Renal cortical epithelial cell (primary cell): ENCODE results near the gene DNAJB8. TPM values are rescaled to one million over a fixed set of nuclear protein-coding genes. Genes with fewer than 3 reads are reported as not detected.

ENCODE experiments used
- DNase-seq: peaks from one replicate; pipeline ENCODE4 v3.0.0-alpha.2; 2011; ENCODE audit warnings: low read depth
- total RNA-seq: library from RNA; depleted of rRNA; stranded (reverse); fragments of >200 nt; gene quantifications from 2 replicates; pipeline ENCODE4 v1.2.3, GENCODE V29; 2014

Gene DNAJB8
- not detected in 2 replicates for total RNA-seq

DNA sequence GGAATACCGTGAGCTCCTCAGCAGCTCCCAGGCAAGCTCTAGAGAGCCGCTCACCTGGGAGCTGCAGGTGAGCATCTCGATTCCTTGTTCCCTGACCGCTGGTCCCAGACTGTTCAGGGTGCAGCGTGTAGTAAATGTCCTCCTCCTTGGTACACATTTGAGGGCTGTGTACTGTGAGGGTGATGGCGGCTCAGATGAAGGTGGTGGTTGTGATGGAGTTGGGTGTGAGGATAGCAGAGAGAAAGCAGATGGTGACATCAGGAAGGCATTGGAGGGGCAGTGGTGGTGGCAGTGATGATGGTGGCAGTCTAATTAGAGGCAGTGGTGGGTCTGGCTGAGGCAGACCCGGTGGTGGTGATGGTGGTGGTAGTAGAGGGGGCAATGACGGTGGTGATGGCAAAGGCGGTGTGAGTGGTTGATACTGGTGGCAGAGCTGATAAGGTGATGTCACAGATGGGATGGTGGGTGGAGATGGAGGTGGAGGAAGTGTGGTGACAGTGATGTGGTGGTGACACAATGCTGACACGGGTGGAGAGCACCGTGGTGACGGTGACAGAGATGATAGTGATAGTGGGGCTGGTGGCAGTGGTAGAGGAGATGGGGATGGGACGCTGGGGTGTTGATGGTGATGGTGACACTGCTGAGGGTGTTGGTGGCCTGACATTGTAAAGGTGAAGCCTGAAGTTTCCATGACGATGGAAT, at the start of gene DNAJB8:
Gene DNAJB8, minus strand, starts transcription at position 51 of the 702 bp plus-strand sequence. CDS start 3,645 bp downstream, outside the sequence.
- no peak for DNase-seq

DNA sequence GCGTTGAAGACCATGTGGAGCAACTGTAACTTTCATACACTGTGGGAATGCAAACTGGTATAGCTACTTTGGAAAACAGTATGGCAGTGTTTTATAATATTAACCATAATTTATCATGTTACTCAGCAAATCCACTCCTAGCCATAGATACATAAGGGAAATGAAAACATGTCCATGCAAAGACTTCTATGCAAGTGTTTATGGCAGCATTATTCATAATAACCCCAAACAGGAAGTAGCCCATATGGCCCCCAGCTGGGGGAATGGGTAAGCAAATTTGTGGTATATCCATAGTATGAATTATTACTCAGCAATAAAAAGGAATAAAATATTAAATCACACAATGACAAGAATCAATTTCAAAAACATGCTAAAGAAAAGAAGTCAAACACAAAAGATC, 49.3 kb upstream of the DNAJB8 start:
- DNase-seq, result no peak

DNA sequence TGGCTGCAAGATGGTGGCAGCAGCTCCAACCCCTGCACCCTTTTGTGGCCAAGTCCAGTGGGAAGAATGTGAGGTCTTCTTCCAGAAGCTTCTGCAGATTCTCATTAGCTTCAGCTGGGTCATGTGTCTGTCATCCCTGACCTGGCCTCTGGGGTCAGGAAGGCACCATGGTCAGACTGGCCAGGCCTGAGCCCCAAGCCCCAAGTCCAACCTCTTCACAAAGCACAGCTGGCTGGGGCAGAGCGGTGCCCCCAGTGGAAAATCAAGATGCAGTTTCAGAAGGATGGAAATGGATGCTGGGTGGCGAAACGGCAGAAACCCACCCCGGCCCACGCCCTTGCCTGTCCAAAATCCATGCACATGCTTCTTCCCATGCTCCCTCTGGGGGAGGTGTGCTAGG, 42.2 kb upstream of the DNAJB8 start:
- DNase-seq, result no peak

DNA sequence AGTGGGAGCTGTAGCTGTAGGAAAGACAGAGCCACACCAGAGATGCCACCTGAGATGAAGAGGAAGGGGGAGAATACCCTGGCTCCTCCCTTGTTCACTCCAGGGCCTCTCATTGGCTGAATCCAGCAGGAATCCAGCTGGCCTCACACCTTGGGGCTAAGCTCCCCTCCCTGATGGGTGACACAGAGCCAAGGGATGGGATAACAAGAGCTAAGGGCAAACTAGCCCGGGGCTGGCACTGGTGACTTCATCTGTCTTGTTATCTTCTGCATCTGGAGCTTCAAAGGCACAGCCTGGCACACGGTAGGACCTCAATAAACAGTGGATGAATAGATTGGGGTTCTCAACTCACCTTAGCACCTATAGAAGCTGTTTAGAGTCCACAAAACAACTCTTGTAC, 40.1 kb upstream of the DNAJB8 start:
- no peak for DNase-seq

DNA sequence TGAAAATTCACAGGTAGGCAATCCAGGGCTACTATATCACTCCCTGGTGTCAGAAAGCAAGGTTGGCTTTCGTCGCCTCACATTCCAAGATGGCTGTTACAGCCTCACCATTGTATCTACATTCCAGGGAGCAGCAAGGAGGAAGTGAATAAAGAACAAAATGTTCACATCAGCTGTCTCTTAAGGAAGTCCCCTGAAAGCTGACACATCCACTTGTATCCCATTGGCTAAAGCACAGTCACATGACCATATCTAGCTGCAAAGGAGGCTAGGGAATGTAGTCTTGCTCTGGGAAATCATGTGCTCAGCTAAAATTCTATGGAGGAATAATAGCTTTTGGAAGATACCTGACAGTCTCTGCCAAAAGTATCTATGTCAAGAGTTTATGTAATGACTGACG, 39.1 kb upstream of the DNAJB8 start:
- no peak for DNase-seq

DNA sequence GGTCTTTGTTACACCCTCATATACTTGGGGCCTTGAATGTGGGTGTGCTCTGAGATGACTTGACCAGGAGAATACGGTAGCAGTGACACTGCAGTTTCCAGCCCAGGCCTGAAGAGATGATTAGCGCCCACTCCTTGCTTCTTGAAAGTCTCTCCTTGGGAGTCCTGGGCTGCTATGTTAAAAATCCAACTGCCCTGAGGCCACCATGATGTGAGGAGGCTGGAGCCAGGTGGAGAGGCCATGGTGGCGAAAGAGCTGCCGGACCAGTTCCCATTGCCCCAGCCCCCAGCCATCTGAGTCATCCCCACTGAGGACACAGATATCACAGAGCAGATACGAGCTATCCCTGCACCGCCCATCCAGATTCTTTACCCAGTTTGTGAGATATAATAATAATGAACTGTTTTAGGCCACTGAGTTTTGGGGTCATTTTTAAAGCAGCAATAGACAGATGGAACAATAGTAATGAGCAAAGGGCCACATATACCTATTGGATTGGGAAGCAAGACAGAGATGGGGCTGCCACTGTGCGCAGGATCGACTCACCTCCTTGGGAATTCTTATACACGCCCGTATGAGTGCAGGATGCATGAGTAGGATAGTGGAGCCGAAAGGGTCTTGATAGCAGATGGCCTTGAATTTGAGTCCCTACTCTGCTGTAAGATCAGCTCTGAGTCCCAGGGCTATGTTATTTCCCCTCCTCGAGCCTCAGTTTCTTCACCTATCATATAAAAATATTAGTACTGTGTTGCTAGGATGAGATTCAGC, 38.5 kb upstream of the DNAJB8 start:
- DNase-seq, result no peak

DNA sequence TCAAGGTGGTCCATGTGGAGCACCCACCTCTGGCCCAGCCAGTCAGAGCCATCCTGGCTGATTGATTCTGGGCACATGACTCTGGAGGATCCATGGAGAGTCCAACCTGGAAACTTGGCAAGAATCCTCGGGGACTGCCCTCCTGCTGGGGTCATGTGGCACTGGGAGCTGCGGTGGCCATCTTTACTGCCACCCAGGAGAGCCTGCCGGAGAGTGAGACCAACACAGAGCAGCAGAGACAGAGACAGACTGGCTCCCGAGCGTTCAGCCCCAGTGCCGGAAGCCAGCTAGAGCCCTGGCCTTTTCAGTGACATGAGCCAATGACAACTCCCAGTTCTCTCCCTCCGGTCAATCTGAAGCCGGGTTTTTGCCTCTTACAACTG, 37.8 kb upstream of the DNAJB8 start:
- no peak for DNase-seq

DNA sequence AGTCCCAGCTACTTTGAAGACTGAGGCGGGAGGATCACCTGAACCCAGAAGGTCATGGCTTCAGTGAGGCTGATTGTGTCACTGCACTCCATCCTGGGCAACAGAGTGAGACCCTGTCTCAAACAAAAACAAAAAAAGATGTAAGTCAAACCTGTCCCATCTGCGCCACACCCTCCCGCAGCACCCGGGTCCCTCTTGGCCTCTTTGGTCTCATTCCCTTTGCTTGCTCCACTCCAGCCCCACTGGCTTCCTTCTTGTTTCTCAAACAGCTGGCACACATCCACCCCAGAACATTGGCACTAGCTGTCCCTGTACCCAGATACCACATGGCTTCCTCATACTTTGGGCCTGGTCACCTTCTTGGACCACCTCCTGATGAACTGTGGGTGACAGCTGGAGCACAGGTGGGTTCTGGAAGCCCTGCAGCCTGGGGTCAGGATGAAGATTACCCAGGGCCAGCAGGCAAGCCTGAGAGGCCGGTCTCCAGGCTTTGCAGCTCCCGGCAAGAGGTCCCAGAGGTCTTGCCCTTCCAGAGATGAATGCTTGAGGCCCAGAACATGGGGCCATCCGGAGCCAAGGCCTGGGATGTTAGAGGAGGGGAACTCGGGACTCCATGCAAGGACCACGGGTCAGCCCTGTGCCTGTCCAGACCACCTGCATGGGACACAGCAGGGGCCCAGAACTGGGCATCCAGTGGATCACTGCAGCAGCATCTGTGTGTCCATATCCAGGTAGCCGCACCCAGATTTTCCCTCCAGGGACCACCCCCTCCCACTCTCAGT, 37.3 kb upstream of the DNAJB8 start:
- DNase-seq, result no peak

DNA sequence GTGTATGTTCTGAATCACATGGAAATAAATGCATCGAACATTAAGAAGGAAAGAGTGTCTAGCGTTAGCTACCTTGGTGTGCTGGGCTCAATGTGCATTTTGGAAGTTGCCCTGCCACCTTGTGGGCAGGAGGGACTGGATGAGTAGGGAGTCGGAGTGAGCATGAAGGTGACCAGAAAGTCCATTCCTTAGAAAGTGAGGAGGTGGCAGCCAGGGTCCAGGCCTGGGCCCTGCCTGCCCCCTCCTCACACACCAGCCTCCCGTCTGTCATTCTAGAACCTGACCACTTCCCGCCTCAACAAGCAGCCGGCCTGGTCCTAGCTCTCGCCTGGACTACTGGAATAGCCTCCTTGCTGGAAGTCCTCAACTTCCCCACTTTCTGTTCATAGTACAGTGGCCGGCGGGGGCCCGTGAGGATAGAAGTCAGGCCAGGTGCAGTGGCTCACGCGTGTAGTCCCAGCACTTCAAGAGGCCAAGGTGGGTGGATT, 36.5 kb upstream of the DNAJB8 start:
- no peak for DNase-seq

DNA sequence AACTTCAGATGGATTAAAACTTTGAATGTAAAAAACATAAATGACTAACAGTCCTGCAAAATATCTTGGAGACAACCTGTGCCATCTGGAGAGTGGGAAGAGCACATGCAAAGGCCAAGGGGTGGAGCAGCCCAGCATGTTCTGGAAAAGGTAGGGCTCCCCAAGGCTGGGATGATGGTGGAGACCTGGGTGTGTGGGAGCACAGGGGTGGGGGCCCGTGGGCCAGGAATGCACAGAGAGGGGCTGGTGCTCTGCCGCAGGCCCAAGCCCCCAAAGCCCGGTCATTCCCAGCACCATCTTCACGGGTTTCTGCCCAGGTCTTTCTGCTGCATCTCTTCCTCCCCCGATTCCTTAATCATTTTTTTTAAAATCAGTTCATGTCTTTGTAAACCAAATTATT, 36.0 kb upstream of the DNAJB8 start:
- no peak for DNase-seq

DNA sequence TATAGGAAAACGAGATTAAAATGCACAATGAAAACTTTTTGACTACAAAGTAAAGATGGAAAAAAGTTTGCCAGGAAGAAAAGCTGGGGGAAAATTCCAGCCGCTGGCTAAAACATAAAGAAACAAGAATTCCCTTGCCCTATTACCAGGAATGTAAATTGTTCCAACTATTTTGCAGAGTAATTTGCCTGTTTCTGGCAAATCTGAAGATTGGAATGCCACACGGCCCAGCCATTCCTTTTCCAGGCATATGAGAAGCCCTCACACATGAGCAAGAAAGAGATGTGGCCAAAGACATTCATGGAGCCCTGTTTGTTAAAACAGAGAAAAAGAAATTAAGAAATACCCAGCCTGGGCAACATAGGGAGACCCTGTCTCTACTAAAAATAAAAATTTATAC, 34.7 kb upstream of the DNAJB8 start:
- no peak for DNase-seq

DNA sequence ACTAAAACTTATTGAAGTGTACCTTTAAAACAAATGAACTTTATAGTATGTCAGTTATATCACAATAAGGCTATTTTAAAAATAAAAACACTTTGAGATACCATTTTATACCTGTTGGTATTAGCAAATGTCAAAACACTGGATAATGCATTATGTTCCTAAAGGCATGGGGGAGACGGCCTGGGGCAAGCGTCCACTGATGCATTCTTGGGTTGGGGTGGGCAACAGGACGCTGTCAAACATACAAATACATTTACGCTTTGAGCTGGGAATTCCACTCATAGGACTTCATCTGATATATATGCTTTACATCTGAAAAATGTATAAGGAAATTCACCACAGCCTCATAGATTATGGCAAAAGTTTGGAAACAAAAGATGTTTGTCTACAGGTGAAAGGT, 33.9 kb upstream of the DNAJB8 start:
- no peak for DNase-seq

DNA sequence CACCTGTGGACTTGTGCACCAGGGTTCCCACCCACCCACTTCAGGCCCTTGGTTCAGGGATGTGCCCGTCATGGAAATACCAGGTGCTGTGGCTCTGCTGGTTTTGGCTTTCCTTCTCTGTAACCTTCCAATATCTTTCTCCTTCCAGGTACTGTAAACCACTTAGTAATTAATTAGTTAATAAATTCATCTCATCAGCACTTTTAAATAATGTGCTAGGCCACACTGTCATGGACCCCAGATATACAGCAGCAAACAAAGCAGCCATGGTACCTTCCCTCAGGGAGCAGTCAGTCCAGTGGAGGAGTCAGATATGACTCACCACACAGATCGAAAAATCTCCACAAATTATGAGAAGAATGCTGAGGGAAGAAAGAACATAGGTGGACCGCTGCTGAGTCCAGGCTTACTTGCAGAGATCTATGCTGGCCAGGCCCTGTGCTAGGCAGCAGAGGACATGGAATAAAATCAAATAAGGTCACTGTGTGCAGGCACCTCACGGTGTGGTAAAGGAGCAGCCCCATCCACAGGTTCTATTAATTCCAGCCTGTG, 33.1 kb upstream of the DNAJB8 start:
- DNase-seq, result no peak

DNA sequence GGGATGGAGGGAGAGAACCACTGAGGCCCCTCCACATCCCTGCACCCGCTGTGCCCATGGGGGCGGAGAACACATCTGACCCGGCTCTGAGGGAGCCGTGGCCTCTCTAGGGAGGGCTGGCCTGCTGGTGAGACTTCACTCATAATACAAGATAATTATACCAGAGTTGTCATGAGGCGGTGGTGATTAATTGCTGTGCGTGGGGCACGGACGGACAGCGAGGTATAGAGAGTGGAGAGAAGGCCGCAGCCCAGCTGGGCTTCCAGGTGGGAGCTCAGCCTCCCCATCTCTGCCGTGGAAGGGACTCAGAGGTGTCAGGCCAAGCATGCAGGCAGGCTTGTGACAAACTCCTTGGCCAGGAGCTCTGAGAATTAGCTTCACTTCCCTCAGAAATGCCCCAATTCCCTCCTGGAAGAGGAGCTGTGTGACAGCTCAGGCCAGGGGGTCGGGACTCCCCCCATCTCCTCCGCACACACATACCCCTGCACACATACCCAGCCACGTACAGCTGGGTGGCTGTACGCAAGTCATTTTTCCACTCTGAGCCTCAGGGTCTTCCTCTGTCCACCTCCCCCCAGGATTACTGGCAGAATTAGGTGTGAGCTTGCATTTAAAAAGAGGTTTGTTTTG, 32.3 kb upstream of the DNAJB8 start:
- no peak for DNase-seq

DNA sequence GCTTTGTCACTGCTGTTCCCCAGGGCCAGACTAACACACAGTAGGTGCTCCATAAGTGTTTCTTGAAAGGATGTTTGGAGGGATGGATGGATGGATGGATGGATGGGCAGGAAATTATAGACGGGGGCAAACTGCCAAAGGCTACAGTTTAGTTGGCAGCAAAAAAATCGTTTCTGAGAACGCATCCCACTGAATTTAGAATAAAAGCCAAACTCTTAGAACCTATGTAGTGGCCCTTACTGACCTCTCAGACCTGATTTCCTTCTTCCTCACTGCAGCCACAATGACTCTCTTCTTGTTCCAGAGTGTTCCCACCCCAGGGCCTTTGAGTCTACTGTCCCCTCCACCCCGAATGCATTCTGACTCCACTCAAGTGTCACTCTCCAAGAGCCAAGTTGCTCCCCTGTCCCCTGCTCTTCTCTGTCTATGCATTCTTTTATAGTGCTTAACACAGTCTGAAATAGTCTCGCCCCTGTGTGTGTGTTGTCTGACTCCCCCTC, 31.5 kb upstream of the DNAJB8 start:
- no peak for DNase-seq

DNA sequence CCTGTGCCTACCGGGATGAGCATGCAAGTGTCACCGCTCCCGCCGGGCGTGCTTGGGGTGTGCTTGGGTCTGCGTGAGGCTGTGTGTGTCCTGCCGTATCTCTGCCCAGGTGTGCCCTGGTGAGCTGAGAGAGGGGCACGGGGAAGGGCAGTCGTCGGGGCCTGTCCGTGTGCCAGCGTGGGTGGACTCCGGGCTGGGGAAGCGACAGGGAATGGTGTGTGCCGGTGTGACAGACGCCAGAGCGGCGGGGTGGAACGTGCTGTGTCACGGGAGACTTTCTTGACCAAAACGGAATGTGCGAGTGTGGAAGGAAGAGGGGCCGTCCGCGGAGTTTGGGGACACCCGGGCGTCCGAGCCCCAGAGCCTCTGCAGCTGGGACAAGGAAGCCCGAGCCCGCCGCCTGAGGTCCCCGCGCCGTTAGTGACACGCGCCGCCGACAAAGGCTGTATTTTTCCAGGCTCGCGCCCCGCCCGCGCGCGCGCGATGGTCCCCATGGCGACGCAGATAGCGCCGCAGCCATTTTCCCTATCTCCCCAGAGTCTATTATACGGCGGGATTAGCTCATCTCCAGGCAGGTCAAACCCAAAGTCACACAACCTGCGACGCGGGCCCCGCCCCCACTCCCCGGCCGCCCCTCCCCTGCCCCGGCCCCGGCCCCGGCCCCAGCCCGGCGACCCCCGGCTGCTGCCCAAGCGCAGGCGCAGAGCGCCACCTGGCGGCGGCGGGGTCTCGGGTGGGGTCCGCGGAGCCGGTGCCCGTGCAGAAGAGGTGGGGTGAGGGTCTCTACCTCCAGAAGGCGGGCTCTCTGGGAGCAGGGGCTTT, 30.8 kb upstream of the DNAJB8 start:
- DNase-seq, result no peak

DNA sequence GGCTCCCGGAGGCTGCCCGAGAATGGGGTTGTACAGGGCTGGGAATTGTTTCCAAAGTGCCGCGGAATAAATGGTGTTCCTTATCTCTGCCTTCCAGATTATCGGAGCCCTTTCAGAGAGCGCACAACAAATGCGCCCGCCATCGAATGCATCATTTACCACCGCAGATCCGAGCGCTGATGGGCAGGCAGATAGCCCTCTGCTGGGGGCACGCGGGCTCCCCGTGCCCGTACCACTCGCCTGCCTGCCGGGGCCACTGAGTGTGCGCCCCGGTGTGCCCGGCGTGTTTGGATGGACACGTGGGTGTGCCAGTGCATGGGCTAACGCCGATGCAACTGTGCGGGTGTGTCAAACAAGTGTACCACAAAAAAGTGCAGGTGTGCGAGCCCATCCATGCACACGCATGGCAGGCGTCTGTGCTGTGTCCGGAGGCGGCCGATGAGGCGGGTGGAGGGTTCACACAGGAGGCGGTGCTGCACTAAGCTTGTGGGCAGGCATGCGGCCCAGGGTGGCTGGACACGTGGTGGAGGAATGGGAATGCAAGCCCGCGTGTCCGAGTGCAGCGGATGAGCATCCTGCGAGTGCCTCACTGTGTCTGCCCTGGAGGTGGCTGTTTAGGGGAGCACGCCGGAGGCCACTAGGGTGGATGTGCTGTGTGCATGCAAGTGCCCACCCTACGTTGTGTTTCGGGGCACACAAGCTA, 30.1 kb upstream of the DNAJB8 start:
- peak; percentile 11 for DNase-seq

DNA sequence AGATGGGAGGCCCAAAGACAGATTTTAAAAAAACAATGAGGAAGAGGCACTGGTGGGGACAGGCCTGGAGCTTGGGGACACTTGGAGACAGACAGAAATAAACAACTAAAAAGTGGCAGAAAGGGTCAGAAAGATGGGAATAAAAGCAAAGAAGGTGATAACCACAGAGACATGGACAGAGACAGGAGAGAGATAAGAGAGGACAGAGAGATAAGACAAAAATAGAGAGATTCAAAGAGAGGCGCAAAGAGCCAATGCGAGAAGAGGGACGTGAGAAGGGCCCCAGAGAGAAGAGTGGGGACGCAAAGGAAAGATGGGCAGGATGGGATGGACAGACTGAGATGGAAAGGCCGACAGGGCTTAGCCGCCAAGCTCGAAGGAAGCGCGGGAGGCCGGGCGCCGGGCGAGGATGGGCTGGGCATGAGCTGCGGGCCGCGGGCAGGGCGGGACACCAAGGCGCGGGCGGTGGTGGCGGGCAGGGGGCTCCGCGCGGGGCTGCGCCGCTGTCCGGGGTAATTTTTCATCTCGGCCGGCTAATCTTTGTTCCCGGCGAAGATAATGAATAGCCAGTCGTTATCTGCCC, 29.4 kb upstream of the DNAJB8 start:
- no peak for DNase-seq

DNA sequence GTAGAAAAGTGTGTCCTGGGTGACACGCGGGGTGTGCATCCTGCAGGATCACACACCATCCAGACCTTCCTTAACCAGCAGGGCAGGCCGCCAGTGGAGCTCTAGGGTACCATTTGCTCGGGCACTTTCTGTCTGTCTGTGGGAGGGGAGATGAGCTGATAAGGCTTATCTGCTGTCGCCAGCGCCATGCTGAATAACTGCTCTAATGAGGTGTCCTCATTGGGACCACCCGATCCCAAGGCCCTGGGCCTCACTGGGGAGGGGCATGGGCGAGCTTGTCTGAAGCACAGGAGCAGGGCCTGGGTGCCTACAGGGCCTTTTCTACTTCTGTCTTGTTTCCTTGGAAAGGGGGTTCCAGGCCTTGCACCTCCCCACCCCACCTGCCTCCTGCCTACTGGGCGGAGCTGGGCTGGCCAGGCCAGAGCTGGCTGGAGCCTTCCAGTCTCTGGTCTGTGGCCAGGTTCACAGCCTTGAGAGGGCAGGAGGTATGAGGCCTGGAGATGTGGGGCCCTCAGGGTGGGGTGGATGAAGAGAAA, 28.8 kb upstream of the DNAJB8 start:
- DNase-seq, result no peak

DNA sequence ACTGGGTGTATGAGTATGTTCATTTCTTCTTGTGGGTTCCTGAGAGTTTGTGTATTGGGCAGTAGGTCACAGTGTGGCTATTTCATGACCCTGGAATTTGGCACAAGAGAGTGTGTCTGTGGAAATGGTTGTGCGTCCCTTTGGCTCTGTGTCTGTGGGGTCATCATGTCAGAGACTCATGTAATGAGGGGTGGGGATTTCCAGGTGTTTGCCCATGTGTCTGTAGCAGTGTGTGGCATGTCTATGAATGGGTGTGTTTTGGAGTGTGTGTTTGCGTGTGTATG, 27.6 kb upstream of the DNAJB8 start:
- no peak for DNase-seq
